HUDEP-2 (cell line): ENCODE measurements around the gene SLC17A8.
"Not testable (repeated sequence)": the region's sequence is repeated elsewhere in the genome, so short reads cannot be mapped to it uniquely, and the experiment has no call there.

Source experiments
- DNase-seq, 76 experiments: peaks; one replicate each; lab custom pipeline; 2025; ENCODE audit not compliant: unreplicated experiment in 76 of 76; lab: John Stamatoyannopoulos, UW

SLC17A8 gene

DNA sequence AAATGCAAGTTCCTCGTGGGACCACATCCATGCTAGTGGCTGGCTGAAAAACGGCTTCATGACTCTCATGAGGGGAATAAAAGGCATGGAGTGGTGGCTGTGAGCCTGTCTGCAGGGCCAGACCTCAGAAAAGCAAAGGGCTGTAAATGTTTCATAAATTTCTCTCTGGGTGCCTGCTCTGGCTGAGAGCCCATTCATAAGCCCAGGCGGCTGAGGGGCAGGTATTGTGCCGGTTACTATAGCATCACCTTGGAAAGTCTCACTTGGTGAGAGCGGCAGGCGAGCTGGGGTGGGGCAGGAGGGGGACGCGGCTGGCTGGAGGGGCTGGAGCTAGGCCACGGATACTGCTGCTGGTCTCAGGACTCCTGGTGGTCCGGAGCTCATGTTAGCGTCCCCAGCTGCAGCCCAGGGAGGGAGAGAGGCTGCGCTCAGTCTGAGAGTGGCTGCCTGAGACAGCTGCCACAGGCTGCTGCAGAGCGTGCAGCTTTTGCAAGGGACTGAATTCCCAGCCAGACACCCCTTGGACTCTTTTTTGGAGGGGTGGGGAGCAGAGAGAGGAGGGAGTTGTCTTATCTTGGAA lies at the start of gene SLC17A8:
TSS of gene SLC17A8 (plus strand) at position 431 of the 580 bp plus-strand sequence. CDS start 318 bp downstream, outside the sequence.
- no peak for DNase-seq

DNA sequence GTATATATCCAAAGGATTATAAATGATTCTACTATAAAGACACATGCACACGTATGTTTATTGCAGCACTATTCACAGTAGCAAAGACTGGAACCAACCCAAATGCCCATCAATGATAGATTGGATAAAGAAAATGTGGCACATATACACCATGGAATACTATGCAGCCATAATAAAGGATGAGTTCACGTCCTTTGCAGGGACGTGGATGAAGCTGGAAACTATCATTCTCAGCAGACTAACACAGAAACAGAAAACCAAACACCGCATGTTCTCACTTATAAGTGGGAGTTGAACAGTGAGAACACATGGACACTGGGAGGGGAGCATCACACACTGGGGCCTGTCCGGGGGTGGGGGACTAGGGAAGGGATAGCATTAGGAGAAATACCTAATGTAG lies 48.7 kb upstream of the SLC17A8 start:
- DNase-seq: not testable (repeated sequence)

DNA sequence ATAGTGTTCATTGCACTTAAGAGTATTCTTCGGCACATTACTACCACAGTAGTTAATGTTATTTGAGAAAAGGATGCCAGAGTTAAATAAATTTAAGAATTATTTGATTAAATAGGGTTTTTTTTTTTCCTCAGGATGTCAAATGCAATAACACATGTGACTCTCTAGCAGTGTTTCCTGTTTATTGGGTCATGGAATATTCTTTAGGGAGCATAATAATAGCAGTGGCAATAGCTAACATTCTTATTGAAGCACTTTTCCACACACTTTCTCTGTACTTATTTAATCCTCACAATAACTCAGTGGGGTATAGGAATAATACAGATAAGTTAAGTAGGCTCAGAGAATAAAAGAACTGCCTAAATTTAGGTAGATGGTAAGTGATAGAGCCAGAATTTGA lies 45.6 kb upstream of the SLC17A8 start:
- DNase-seq: no peak

DNA sequence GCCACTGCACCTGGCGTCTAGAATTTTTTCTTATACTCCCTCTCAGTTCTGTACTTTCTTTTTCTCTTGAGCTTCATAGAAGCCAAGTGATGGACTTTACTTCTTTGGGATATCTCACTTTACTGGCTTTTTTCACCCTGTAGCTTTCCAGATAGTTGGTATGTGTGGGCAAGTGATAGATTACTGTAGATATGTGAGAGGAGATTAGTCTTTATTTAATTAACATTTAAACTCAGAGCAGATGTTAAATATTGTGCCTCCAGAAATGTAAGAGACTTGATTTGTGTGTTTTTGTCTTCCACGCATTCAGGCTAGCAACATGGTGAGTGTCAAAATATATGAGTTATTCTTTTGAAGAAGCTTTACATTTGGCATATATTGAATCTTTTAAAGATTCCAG lies 39.5 kb upstream of the SLC17A8 start:
- DNase-seq: no peak

DNA sequence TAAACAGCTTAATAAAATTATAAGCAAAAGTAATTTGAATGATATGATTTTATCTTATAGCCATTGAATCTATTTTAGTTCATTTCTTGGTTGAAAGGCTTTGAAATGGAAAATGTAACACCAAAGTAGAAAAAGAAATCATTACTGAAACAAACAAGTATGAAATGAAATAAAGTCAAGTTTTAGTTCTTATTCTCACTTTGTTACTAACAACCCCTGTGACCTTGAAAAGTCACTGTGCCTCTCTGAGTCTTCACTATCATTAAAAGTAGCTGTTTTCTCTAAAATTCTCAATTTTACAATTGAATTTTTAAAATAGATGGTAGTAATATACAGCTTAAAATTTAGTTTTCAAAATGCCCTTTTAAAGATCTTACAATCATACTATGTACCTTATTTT lies 32.4 kb upstream of the SLC17A8 start:
- DNase-seq: no peak

DNA sequence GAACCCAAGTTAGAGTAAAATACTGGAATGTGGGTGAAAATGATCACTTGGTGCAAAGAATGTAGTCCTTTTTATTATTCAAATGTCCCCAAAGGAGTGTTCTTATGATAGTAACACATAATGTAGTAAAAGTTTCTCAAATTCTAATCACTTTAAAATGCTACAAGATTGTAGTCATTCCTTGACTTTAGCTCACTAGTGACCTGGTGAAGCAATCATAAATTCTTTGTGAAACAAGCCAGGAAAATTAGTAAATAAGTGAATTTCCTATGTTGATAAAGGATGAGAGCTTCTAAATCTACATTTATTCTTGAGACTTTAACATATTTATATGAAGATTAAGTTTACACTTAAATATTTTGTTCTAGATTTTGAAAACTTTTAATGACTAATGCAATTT lies 30.7 kb upstream of the SLC17A8 start:
- DNase-seq: no peak

DNA sequence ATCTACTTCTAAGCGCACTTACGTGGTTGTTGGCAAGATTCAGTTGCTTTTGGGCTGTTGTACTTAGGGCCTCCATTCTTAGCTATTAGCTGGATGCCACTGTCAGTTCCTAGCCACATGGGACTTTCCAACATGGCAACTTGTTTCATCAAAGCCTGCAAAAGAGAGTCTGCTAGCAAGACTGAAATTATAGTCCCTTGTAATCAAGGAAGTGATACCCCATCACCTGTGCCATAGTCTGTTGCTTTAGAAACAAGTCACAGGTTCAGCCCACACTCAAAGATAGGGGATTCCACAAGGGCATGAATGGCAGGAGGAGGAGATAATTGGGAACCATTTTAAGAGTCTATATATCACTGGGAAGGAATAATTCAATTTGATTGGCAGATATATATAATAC lies 27.1 kb upstream of the SLC17A8 start:
- no peak for DNase-seq

DNA sequence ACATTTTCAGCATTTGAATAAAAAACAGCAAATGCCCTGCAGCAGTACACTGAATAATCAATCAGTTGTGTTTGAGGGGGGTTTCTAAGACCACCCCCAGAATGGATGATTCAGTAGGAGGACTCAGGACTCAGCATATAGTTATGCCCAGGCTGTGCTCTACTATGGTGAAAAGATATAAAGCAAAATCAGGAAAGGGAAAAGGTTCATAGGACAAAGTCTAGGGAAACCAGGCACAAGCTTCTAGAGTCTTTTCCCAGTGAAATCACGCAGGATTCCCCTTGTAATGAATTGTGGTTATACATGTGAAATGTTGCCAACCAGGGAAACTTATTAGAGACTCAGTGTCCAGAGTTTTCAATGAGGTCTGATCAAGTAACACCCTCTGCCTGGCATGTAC lies 25.0 kb upstream of the SLC17A8 start:
- no peak for DNase-seq

DNA sequence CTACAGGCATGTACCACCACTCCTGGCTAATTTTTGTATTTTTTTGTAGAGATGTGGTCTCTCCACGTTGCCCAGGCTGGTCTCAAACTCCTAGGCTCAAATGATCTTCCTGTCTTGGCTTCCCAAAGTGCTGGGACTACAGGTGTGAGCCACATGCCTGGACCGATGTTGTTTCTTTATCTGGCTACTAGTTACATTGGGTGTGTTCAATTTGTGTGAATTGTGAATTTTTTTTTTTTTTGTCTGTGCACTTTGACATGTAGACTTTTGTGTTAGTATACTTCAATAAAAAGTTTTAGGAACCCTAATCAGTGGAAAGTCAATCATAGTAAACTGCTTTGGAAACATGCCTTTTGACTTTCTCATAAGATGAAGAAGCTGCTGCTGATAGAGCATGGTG lies 24.0 kb upstream of the SLC17A8 start:
- DNase-seq: no peak

DNA sequence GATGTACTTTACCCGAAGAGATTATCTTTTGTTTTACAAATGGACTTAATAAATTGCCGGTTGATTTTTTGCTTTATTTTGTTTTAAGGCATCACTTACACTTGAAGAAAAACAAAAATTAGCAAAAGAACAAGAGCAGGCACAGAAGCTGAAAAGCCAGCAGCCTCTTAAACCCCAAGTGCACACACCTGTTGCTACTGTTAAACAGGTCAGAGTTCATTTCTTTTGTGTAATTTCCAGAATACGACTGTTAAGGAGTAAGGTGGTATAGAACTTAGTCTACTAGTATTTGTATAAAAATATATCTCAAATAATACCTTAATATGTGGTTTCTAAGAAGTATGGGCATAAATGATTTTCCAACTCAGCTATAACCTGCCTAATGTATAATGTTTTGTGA lies 19.6 kb upstream of the SLC17A8 start:
- no peak for DNase-seq

DNA sequence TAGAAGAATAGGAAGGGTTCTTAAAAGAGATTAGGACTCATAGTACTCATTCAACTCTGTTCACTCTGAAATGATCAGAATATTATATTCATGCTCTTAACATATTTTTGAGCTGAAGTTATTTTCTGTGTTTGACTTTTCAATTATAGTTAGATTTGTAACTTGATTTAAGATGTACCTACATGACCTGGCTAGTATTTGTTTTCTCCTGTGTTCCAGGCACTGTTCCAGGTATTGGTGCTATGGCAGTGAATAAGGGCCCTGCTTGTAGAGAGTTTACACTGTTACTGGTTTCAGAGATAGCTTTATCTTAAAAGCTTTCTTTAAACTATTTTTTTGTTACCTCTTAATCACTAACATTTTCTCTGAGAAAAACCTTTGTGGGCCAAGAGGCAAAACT lies 19.1 kb upstream of the SLC17A8 start:
- no peak for DNase-seq

DNA sequence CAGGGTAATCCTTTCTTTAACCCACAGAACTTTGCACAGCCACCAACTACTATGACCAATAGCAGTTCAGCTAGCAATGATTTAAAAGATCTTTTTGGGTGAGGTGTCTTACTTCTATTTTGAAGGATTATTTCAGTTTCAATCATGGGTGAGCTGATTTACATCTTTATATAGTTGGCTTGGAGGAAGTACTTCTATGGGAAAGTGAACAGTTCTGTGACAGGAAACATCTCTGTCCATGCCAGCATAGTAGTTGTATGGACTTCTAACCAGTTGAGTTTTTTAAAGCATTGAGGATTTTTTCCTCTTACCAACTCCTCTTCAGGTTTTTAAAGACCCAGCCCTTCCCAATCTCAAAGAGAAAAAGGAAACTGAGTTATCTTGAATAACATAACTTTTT lies 17.8 kb upstream of the SLC17A8 start:
- no peak for DNase-seq

DNA sequence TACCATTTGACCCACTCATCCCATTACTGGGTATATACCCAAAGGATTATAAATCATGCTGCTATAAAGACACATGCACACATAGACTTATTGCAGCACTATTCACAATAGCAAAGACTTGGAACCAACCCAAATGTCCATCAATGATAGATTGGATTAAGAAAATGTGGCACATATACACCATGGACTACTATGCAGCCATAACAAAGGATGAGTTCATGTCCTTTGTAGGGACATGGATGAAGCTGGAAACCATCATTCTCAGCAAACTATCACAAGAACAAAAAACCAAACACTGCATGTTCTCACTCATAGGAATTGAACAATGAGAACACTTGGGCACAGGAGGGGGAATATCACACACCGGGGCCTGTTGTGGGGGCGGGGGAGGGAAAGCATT lies 14.0 kb upstream of the SLC17A8 start:
- DNase-seq: not testable (repeated sequence)

DNA sequence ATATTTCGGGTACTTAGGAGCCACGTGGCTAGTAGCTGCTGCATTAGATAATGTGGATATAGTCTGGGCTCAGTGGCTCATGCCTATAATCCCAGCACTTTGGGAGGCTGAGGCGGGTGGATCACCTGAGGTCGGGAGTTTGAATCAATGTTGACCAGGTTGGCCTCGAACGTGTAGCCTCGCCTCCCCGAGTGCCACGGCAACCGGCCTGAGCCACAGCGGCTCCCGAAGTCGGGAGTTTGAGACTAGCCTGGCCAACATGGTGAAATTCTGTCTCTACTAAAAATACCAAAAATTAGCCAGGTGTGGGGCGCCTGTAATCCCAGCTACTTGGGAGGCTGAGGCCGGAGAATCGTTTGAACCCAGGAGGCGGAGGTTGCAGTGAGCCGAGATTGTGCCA lies 12.5 kb upstream of the SLC17A8 start:
- not testable (repeated sequence) for DNase-seq

DNA sequence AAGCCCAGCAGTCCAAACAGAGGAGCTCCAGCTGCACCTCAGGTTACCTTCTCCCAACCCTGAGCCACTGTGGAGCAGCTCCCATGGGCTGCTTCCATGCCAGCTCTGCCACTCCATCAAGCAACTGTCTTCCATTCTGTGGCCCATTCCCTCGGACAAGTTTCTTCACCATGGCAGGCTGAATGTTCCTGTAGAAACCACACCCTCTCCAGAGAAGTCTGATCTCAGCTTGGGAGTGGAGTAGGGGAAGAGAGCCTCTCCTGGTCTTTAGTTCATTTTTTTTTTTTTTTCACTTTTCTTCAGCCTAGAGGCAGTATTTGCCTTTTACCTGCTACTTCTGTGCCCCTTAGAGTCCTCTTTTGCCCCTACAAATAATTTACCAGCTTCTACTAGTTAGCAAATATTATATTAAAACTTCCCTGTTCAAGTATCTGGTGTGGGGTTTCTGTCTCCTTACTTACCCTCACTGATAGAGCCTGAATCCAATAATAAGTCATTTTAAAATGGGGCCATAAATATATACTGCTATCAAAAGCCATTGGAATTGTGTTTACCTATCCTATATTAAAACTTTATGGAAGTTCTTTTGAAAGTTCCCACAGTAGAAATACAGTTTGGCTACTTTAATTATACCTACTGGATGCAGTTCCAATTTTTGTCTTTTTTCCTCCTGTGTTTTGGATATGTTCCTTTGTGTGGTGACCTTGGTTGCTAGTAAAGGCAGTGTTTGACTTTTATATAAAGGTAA lies 11.7 kb upstream of the SLC17A8 start:
- DNase-seq: no peak

DNA sequence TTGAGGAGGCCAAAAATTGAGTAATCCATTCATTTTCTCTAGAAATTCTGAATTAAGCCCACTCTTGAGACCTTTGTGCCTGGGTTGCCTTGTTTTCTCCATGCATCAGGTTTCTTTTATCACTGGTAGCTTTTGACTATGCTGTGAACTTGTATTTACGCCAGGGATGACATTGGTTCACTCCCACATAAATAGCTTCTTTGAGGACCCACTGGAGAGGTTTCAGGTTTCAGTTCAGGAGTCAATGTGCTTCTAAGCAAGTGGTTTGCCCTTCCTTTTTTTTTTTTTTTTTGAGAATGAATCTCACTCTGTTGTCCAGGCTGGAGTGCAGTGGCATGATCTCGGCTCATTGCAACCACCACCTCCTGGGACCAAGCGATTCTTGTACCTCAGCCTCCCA lies 10.2 kb upstream of the SLC17A8 start:
- DNase-seq: no peak

DNA sequence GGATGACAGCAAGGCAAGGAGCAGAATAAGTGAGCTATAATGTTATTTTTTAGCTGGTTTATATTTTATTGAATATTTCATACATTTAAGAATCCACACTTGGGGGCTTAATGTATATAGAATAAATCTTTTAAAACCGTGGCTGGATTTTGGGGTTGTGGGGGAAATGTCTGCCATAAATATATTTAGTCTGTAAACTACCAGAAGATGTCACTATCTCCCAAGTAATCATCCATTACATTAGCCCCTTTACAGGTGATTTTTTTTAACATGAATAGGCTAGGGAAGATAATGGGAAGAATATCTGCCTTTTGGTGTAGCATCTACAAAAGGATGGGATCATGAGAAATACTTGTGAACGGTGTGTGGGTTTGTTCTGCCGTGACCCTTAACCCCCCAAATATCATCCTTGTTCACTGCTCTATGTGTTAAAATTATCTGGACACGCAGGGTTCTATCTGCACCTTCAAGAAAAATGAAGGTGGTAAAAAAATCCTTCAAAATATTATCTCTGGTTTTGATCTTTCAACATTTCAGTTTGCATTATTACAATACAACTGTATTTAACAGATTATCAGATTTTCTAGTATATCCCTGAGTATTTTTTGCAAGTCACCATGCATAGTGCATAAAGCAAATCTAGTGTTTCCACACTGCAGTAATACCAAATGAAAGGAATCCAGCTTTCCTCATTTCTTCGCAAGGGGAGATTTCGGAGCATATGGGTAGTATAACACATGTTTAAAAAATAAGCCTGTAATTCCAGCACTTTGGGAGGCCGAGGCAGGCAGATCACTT lies 8.0 kb upstream of the SLC17A8 start:
- peak in 1 of 76 experiments; percentile 13 for DNase-seq

DNA sequence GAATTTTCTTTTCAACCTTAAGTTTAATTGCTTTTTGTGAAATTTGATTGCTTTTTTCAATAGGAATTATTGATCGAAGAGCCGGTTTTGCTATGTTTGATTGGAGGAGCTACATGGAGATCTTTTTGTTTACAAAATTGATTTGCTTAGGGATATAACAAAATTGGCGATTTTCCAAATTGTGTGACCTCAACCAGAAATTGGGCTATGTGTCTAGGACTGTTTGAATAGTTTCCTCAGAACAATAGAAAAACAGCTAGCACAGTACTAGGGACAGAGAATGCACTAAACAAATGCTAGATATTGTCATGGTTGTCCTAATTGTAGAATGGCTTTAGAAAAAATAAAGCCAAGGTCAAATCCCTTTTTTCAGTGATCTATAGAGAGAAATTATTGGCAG lies 2.4 kb downstream of the SLC17A8 start:
- no peak for DNase-seq

DNA sequence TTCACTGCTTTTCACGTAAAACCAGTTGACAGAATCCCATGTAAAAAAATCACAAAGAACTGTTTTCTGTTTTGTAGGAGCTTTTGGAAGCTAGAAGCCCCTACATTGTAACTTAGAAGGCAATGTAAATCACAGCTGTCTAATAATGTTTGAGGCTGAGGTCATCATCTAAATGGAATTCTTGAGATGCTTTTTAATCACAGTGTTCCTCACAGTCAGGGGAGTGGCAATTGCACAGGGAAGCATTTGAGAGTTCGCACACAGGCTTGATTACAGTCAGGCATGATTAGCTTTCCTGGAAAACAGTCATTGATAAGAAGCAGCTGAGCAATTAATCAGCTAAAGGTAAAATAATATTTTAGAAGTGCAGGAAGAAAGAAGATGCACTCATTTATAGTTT lies 2.9 kb downstream of the SLC17A8 start:
- DNase-seq: no peak

DNA sequence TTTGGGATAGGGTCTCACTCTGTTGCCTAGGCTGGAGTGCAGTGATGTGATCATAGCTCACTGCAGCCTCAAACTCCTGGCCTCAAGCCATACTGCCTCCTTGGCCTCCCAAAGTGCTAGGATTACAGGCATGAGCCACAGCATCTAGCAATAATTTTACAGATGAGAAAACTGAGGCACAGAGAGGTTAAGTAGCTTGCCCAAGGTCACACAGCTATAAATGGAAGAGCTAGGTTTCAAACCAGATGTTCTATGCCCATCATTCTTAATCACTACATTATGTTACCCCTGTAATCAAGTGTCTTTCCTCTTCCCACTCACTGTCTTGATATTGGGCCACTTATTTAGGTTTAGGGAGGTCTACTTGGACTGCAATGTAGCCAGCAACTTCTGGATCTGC lies 3.6 kb downstream of the SLC17A8 start:
- no peak for DNase-seq

DNA sequence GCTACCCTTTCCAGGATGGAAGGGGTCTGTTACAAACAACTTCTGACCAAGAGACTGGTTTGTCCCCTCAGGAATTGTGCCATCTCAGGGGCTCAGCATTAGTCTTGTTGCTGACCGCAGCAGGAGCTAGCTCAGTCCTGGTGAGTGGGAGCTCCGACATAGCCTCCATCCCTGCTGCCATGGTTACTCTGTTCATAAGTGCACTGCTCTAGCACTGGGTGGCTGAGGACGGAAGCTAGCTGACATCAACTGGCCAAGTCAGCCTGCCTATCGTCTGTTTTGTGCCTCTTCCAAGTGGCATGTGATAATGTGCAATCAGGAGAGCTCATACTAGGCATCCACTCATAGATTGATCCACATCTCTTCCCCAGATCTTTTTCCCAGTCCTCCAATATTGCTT lies 7.5 kb downstream of the SLC17A8 start:
- no peak for DNase-seq

DNA sequence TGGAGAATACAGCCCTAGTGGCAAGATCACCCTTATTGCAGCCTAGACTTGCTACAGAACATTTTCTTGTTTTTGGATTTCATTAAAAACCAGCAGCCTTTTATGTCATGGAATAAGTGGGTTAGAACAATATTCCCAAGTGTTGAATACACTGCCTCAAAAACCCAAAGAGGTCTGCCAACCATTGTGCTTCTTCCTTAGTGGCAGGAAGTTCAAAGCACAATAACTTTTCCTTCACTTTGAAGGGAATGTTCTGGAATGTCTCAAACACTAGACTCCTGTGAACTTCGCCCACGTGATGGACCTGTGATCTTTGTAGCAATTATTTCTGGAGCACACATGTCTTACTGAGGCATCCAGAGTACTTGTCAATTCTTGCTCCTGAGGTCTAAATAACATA lies 8.5 kb downstream of the SLC17A8 start:
- DNase-seq: no peak
